H9 (cell line): Measurements from ENCODE around the gene DHX30. TPM values are rescaled to one million over a fixed set of nuclear protein-coding genes. Genes with fewer than 3 reads are reported as not detected.

Experiments used
- DNase-seq: peaks from one replicate; pipeline ENCODE4 v3.0.0-alpha.2; 2017
- H2AFZ ChIP-seq: one replicate; pipeline ENCODE4 v1.6.1; 2013; ENCODE audit warnings: mild to moderate bottlenecking, low read length, control low read depth, moderate library complexity
- H2AK5ac ChIP-seq: 2 replicates; pipeline ENCODE4 v1.6.1; 2013; ENCODE audit warnings: low read length, control low read depth, mixed read lengths; ENCODE audit not compliant: insufficient read length
- H2BK120ac ChIP-seq: one replicate; pipeline ENCODE4 v1.6.1; 2013; ENCODE audit warnings: low read depth, mild to moderate bottlenecking, low read length, control low read depth, inconsistent platforms; ENCODE audit not compliant: poor library complexity, severe bottlenecking
- H2BK12ac ChIP-seq: 2 replicates; pipeline ENCODE4 v1.6.1; 2013; ENCODE audit warnings: low read length, control low read depth, mixed read lengths, low read depth; ENCODE audit not compliant: insufficient read length
- H2BK15ac ChIP-seq: 2 replicates; pipeline ENCODE4 v1.6.1; 2013; ENCODE audit warnings: low read depth, low read length, control low read depth
- H2BK20ac ChIP-seq: one replicate; pipeline ENCODE4 v1.6.1; 2013; ENCODE audit warnings: low read depth, mild to moderate bottlenecking, low read length, control low read depth, inconsistent platforms; ENCODE audit not compliant: poor library complexity, severe bottlenecking
- H2BK5ac ChIP-seq: 2 replicates; pipeline ENCODE4 v1.6.1; 2013; ENCODE audit warnings: low read length, control low read depth, mixed read lengths; ENCODE audit not compliant: insufficient read length
- H3K14ac ChIP-seq: 2 replicates; pipeline ENCODE4 v1.6.1; 2013; ENCODE audit warnings: low read length, control low read depth; ENCODE audit not compliant: insufficient read depth
- H3K18ac ChIP-seq: 2 replicates; pipeline ENCODE4 v1.6.1; 2013; ENCODE audit warnings: low read depth, mild to moderate bottlenecking, mixed read lengths, low read length, control low read depth; ENCODE audit not compliant: insufficient read length
- H3K23ac ChIP-seq: 2 replicates; pipeline ENCODE4 v1.6.1; 2013; ENCODE audit warnings: low read length, control low read depth, mixed read lengths, low read depth; ENCODE audit not compliant: insufficient read length
- H3K23me2 ChIP-seq: 2 replicates; pipeline ENCODE4 v1.6.1; 2013; ENCODE audit warnings: low read depth, mild to moderate bottlenecking, mixed read lengths, low read length, control low read depth; ENCODE audit not compliant: insufficient read length, poor library complexity, severe bottlenecking
- H3K27ac ChIP-seq: 2 replicates; pipeline ENCODE4 v1.5.1; 2013; ENCODE audit warnings: low read length, control low read depth, mixed read lengths, low read depth; ENCODE audit not compliant: insufficient read length
- H3K27me3 ChIP-seq: 2 replicates; pipeline ENCODE4 v1.6.1; 2013; ENCODE audit warnings: low read length, control low read depth, inconsistent platforms; ENCODE audit not compliant: insufficient read depth
- H3K4ac ChIP-seq: 2 replicates; pipeline ENCODE4 v1.6.1; 2013; ENCODE audit warnings: low read depth, mild to moderate bottlenecking, control low read depth, inconsistent platforms, low read length, moderate library complexity
- H3K4me1 ChIP-seq: 2 replicates; pipeline ENCODE4 v1.6.1; 2013; ENCODE audit warnings: low read length, control low read depth, inconsistent platforms; ENCODE audit not compliant: insufficient read depth
- H3K4me2 ChIP-seq: 2 replicates; pipeline ENCODE4 v1.6.1; 2013; ENCODE audit warnings: low read length, control low read depth, mixed read lengths; ENCODE audit not compliant: insufficient read length, insufficient read depth
- H3K56ac ChIP-seq: 2 replicates; pipeline ENCODE4 v1.6.1; 2013; ENCODE audit warnings: low read depth, mild to moderate bottlenecking, mixed read lengths, low read length, control low read depth; ENCODE audit not compliant: insufficient read length
- H3K79me1 ChIP-seq: 2 replicates; pipeline ENCODE4 v1.6.1; 2013; ENCODE audit warnings: low read depth, mild to moderate bottlenecking, moderate library complexity, low read length, control low read depth, inconsistent platforms; ENCODE audit not compliant: insufficient read depth, poor library complexity, severe bottlenecking
- H3K79me2 ChIP-seq: 2 replicates; pipeline ENCODE4 v1.6.1; 2013; ENCODE audit warnings: low read length, control low read depth, inconsistent platforms; ENCODE audit not compliant: insufficient read depth
- H3K9ac ChIP-seq: 2 replicates; pipeline ENCODE4 v1.6.1; 2013; ENCODE audit warnings: low read length, control low read depth, mixed read lengths; ENCODE audit not compliant: insufficient read length; ENCODE audit errors: extremely low read depth
- H3K9me3 ChIP-seq: one replicate; pipeline ENCODE4 v1.6.1; 2013; ENCODE audit warnings: low read depth, low read length, inconsistent platforms; ENCODE audit not compliant: control insufficient read depth
- H3T11ph ChIP-seq: one replicate; pipeline ENCODE4 v1.6.1; 2013; ENCODE audit warnings: mild to moderate bottlenecking, low read length, control low read depth, inconsistent platforms
- H4K20me1 ChIP-seq: one replicate; pipeline ENCODE4 v1.6.1; 2013; ENCODE audit not compliant: control insufficient read depth, insufficient read length, insufficient read depth
- H4K5ac ChIP-seq: 2 replicates; pipeline ENCODE4 v1.6.1; 2013; ENCODE audit warnings: low read depth, mild to moderate bottlenecking, mixed read lengths, low read length, control low read depth; ENCODE audit not compliant: insufficient read length
- H4K8ac ChIP-seq: replicated peaks from 2 replicates; pipeline ENCODE4 v1.6.1; 2013; ENCODE audit warnings: low read length, control low read depth, mixed read lengths, low read depth; ENCODE audit not compliant: insufficient read length
- H4K91ac ChIP-seq: 2 replicates; pipeline ENCODE4 v1.6.1; 2013; ENCODE audit warnings: low read depth, mild to moderate bottlenecking, moderate library complexity, mixed read lengths, low read length, control low read depth; ENCODE audit not compliant: insufficient read length
- H3K27ac Mint-ChIP-seq, 3 experiments: 2 replicates in 2 of 3; 3 replicates in 1 of 3; pipeline ENCODE4 v1.8.0; 2020 to 2021; ENCODE audit warnings: mixed read lengths in 3 of 3, mild to moderate bottlenecking in 1 of 3, moderate library complexity in 1 of 3
- H3K27me3 Mint-ChIP-seq: 2 replicates; pipeline ENCODE4 v1.8.0; 2021; ENCODE audit warnings: low read depth, mild to moderate bottlenecking, moderate library complexity, mixed read lengths
- H3K36me3 Mint-ChIP-seq, 3 experiments: 2 replicates in 2 of 3; 3 replicates in 1 of 3; pipeline ENCODE4 v1.8.0; 2020 to 2021; ENCODE audit warnings: low read depth in 3 of 3, mixed read lengths in 3 of 3; ENCODE audit not compliant: insufficient read depth in 1 of 3
- H3K4me1 Mint-ChIP-seq, 2 experiments: 2 replicates each; pipeline ENCODE4 v1.8.0; 2020; ENCODE audit warnings: mixed read lengths in 2 of 2
- H3K4me3 Mint-ChIP-seq, 2 experiments: 2 replicates in 1 of 2; 3 replicates in 1 of 2; pipeline ENCODE4 v1.8.0; 2020 to 2021; ENCODE audit warnings: mild to moderate bottlenecking in 2 of 2, mixed read lengths in 2 of 2, moderate library complexity in 1 of 2
- H3K9me3 Mint-ChIP-seq, 2 experiments: 2 replicates in 1 of 2; 3 replicates in 1 of 2; pipeline ENCODE4 v1.8.0; 2020; ENCODE audit warnings: mild to moderate bottlenecking in 2 of 2, mixed read lengths in 2 of 2, moderate library complexity in 1 of 2
- CTCF ChIP-seq: fragments of 200-600 bp; sonication (generic); conservative IDR thresholded peaks from 3 replicates; pipeline ENCODE4 v1.8.0; 2021; ENCODE audit warnings: antibody characterized with exemption, mild to moderate bottlenecking
- WGBS: extraction: QIAGEN DNeasy Blood & Tissue Kit; methylation state at CpG from one replicate; pipeline ENCODE4 v1.1.7; 2013; ENCODE audit warnings: missing lambda C conversion rate, low lambda C conversion rate, mixed read lengths; ENCODE audit not compliant: insufficient read length; ENCODE audit errors: extremely low coverage; 5-methylcytosine and 5-hydroxymethylcytosine counted together
- total RNA-seq: library from RNA; stranded (reverse); gene quantifications from 2 replicates; pipeline ENCODE4 v1.2.1, GENCODE V29; 2021

Gene DHX30
- total RNA-seq, 1 experiment from 2014 or later, result 107 TPM

GRCh38 chr3:47859956-47860605 lies 57.1 kb downstream of the DHX30 start:
- H3K56ac ChIP-seq, result no peak overlapping the region
- no peak overlapping the region for H3T11ph ChIP-seq
- no peak overlapping the region for H2AFZ ChIP-seq
- no peaks in the 10 kb centered on the region for H3K79me2 ChIP-seq
- peaks cover 0 to under 1% of the 10 kb centered on the region in 2 experiments; a peak in 1 of 4 replicates for H3K4me1 Mint-ChIP-seq
- no peak for TF ChIP-seq CTCF
- no peak overlapping the region for H3K4me3 Mint-ChIP-seq
- H3K18ac ChIP-seq, result no peak overlapping the region
- no peak overlapping the region for H3K27ac ChIP-seq
- no CpG with 5 or more reads among the region's 4 CpGs for WGBS
- H2BK5ac ChIP-seq, result no peak overlapping the region
- H3K23ac ChIP-seq, result no peak overlapping the region
- H2BK120ac ChIP-seq, result no peak overlapping the region
- no peak overlapping the region; a peak in 1 of 7 replicates for H3K27ac Mint-ChIP-seq
- no peak overlapping the region for H4K91ac ChIP-seq
- no peaks in the 10 kb centered on the region for H3K27me3 Mint-ChIP-seq
- DNase-seq, result no peak
- H4K8ac ChIP-seq, result no peak overlapping the region
- no peak overlapping the region for H2BK15ac ChIP-seq
- H3K4me1 ChIP-seq, result no peaks in the 10 kb centered on the region
- H3K9me3 ChIP-seq, result no peaks in the 10 kb centered on the region
- H3K4me2 ChIP-seq, result no peak overlapping the region
- no peak overlapping the region for H3K9ac ChIP-seq
- H2BK12ac ChIP-seq, result no peak overlapping the region
- peaks cover 20 to 60% (median 45%) of the 10 kb centered on the region in 3 experiments; a peak in 6 of 7 replicates for H3K36me3 Mint-ChIP-seq
- no peaks in the 10 kb centered on the region for H3K23me2 ChIP-seq
- H2BK20ac ChIP-seq, result no peak overlapping the region
- H3K9me3 Mint-ChIP-seq, result no peaks in the 10 kb centered on the region
- peaks cover 2% of the 10 kb centered on the region for H4K20me1 ChIP-seq
- H3K27me3 ChIP-seq, result no peaks in the 10 kb centered on the region
- no peak overlapping the region for H2AK5ac ChIP-seq
- no peak overlapping the region for H3K14ac ChIP-seq
- no peaks in the 10 kb centered on the region for H3K79me1 ChIP-seq
- H3K4ac ChIP-seq, result no peak overlapping the region
- H4K5ac ChIP-seq, result no peak overlapping the region
